HAP-1 (cell line): ENCODE results near the gene EBLN1.

ENCODE experiments used
- DNase-seq, 2 experiments: peaks; one replicate each; pipeline ENCODE4 v3.0.0-alpha.2; 2016 to 2020; ENCODE audit warnings: low spot score in 2 of 2
- H3K27me3 ChIP-seq: fragments of 250-450 bp; sonication (Bioruptor Pico); 2 replicates; pipeline ENCODE4 v1.5.1; 2020; ENCODE audit warnings: low read depth, mild to moderate bottlenecking, moderate library complexity
- H3K36me3 ChIP-seq: fragments of 250-450 bp; sonication (Bioruptor Pico); replicated peaks from 2 replicates; pipeline ENCODE4 v1.5.1; 2020; ENCODE audit warnings: mild to moderate bottlenecking
- H3K4me1 ChIP-seq: fragments of 250-450 bp; sonication (Bioruptor Pico); 2 replicates; pipeline ENCODE4 v1.5.1; 2020; ENCODE audit warnings: mild to moderate bottlenecking
- H3K4me3 ChIP-seq: fragments of 250-450 bp; sonication (Bioruptor Pico); 2 replicates; pipeline ENCODE4 v1.5.1; 2020; ENCODE audit warnings: mild to moderate bottlenecking, moderate library complexity
- H3K9me3 ChIP-seq: fragments of 250-450 bp; sonication (Bioruptor Pico); 2 replicates; pipeline ENCODE4 v1.5.1; 2020; ENCODE audit warnings: mild to moderate bottlenecking, moderate library complexity
- in situ Hi-C: fragments of 300-500 bp; cut with MboI; formaldehyde crosslinking; loops from 3 replicates; pipeline ENCODE4 v1.14.3; 2020; ENCODE audit warnings: low sequenced_read_pairs, inconsistent platforms, mixed read lengths

EBLN1 gene

DNA sequence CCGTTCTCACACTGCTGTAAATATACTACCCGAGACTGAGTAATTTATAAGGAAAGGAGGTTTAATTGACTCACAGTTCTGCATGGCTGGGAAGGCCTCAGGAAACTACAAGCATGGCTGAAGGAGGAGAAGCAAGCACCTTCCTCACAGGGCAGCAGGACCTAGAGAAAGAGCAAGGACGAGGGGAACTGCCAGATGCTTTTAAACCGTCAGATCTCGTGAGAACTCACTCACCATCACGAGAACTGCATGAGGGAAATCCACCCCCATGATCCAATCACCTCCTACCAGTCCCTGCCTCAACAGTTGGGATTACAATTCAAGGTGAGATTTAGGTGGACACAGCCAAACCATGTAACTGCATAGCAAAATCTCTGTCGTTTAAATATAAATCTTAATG is at the start of gene EBLN1:
Gene EBLN1 (minus strand): TSS at position 174 of the 400 bp plus-strand sequence. CDS start 8,032 bp downstream, outside the sequence.
- H3K4me3 ChIP-seq: no peak within 1 kb of the TSS
- no peaks in the 10 kb centered on the region for H3K9me3 ChIP-seq
- H3K36me3 ChIP-seq: no peaks in the 10 kb centered on the region
- no peak for DNase-seq
- no peaks in the 10 kb centered on the region for H3K27me3 ChIP-seq
- no peaks in the 10 kb centered on the region for H3K4me1 ChIP-seq
- in situ Hi-C loops: no loop called here

DNA sequence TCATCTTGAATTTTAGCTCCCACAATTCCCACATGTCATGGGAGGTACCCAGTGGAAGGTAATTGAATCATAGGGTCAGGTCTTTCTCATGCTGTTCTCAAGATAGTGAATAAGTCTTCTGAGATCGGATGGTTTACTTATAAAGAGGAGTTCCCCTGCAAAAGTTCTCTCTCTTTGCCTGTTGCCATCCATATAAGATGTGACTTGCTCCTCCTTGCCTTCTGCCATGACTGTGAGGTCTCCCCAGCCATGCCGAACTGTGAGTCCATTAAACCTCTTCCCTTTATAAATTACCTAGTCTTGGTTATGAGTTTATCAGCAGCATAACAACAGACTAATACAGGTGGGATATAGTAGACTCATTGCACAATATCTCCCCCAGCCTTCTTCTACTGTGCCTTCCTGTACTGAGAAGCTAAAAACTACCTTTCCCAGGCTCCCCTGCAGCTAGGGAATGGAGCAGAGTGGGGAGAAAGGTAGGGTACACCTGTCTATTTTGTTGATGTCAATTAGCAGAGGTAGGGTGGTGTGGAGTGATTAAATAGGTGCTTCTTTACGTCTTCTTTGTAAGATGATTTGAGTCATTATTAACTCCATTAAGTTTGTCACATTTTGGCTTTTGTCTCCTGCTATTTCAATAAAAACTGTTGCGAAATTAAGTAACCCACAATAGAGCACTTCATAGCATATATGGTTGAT is 48.2 kb upstream of the EBLN1 start:
- in situ Hi-C loops: no loop called here
- Histone ChIP-seq H3K36me3 (no peaks in the 10 kb centered on the region), H3K4me1 (no peaks in the 10 kb centered on the region), H3K9me3 (no peaks in the 10 kb centered on the region), H3K4me3 (no peak overlapping the region), H3K27me3 (no peaks in the 10 kb centered on the region)
- DNase-seq: no peak

- Histone ChIP-seq H3K4me1 (no peaks in the 10 kb centered on the region), H3K36me3 (no peaks in the 10 kb centered on the region), H3K9me3 (no peaks in the 10 kb centered on the region), H3K27me3 (no peaks in the 10 kb centered on the region; the same call in 1 of the 2 replicates), H3K4me3 (no peak overlapping the region)
- in situ Hi-C loops: no loop called here
- no peak for DNase-seq
These were observed 45.3 kb upstream of the EBLN1 start for GRCh38 chr10:22263106-22263505.

DNA sequence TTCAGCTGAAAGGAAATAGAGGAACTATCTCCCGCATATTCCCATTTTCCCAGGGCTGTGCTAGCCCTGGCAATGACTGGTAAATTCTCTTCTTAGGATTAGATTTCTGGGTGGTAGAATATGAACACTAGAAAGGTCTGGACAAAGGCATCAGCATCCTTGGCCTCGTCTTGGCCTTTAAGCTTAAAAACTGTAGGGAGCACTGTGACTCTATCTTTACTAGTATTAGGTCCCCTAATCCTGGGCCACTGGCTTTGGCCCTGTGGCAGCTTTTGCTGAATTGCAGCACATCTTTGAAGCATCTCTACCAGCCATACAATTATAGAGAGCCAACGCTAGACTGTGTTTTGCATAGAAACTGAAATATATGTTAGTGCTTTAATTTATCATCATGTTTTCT is 41.5 kb upstream of the EBLN1 start:
- Histone ChIP-seq H3K9me3 (no peaks in the 10 kb centered on the region), H3K4me3 (no peak overlapping the region), H3K27me3 (peaks cover 4% of the 10 kb centered on the region), H3K36me3 (no peaks in the 10 kb centered on the region), H3K4me1 (no peaks in the 10 kb centered on the region)
- in situ Hi-C loops: no loop called here
- no peak for DNase-seq

DNA sequence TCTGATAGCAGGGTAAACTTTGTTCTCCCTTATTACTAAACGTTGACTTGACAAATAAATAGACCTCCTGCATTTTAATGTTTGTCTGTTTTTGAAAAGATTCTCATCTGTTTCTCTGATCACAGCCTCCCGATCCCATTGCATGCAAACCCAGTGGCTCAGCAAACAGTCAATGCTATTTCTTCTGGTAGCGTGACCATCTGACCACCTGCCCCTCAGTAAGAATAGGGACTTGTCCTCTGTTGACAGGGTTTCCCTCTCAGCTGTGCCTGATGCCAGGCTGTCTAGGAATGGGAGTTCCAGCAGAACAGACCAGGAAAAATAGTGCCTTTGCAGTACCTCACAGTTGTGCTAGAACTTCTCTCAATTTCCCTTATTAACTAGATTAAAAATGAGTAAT is 40.7 kb upstream of the EBLN1 start:
- in situ Hi-C loops: no loop called here

GRCh38 chr10:22253580-22253882 is 35.7 kb upstream of the EBLN1 start:
- H3K4me3 ChIP-seq: no peak overlapping the region
- no peak for DNase-seq
- H3K27me3 ChIP-seq: peaks cover 4% of the 10 kb centered on the region
- H3K9me3 ChIP-seq: no peaks in the 10 kb centered on the region
- no peaks in the 10 kb centered on the region for H3K36me3 ChIP-seq
- peaks cover 13% of the 10 kb centered on the region; the same call in 1 of the 2 replicates for H3K4me1 ChIP-seq
- in situ Hi-C loops: no loop called here

More for the DNA sequence above, 40.7 kb upstream of the EBLN1 start:
- H3K27me3 ChIP-seq: peaks cover 4% of the 10 kb centered on the region
- no peak for DNase-seq
- H3K4me1 ChIP-seq: no peaks in the 10 kb centered on the region
- H3K36me3 ChIP-seq: no peaks in the 10 kb centered on the region
- no peaks in the 10 kb centered on the region for H3K9me3 ChIP-seq
- H3K4me3 ChIP-seq: no peak overlapping the region

- in situ Hi-C loops: no loop called here
- DNase-seq: no peak
- peaks cover 13% of the 10 kb centered on the region; the same call in 1 of the 2 replicates for H3K4me1 ChIP-seq
- no peaks in the 10 kb centered on the region for H3K9me3 ChIP-seq
- H3K27me3 ChIP-seq: peaks cover 4% of the 10 kb centered on the region
- H3K36me3 ChIP-seq: no peaks in the 10 kb centered on the region
- H3K4me3 ChIP-seq: no peak overlapping the region
These were observed 35.2 kb upstream of the EBLN1 start for GRCh38 chr10:22252801-22253579.

GRCh38 chr10:22252224-22252800 is 34.5 kb upstream of the EBLN1 start:
- Histone ChIP-seq H3K27me3 (peaks cover 3% of the 10 kb centered on the region; the same call in 1 of the 2 replicates), H3K9me3 (no peaks in the 10 kb centered on the region), H3K36me3 (no peaks in the 10 kb centered on the region), H3K4me1 (peaks cover 13% of the 10 kb centered on the region; the same call in 1 of the 2 replicates), H3K4me3 (peak overlapping the region; percentile 27)
- peak; percentile 14 to 24 for DNase-seq
- in situ Hi-C loops: no loop called here

GRCh38 chr10:22251751-22252223 is 34.0 kb upstream of the EBLN1 start:
- peak overlapping the region; percentile 27 for H3K4me3 ChIP-seq
- H3K9me3 ChIP-seq: no peaks in the 10 kb centered on the region
- peaks cover 13% of the 10 kb centered on the region; the same call in 1 of the 2 replicates for H3K4me1 ChIP-seq
- no peaks in the 10 kb centered on the region for H3K36me3 ChIP-seq
- H3K27me3 ChIP-seq: no peaks in the 10 kb centered on the region
- peak; percentile 42 to 65 for DNase-seq
- in situ Hi-C loops: no loop called here

- DNase-seq: peak in 1 of 2 experiments; percentile 8
- Histone ChIP-seq H3K4me1 (peaks cover 13% of the 10 kb centered on the region; the same call in 1 of the 2 replicates), H3K4me3 (peak overlapping the region; percentile 27), H3K36me3 (no peaks in the 10 kb centered on the region), H3K27me3 (no peaks in the 10 kb centered on the region), H3K9me3 (no peaks in the 10 kb centered on the region)
- in situ Hi-C loops: no loop called here
These were observed 33.3 kb upstream of the EBLN1 start for GRCh38 chr10:22250897-22251660.

- Histone ChIP-seq H3K4me1 (peaks cover 13% of the 10 kb centered on the region; the same call in 1 of the 2 replicates), H3K36me3 (no peaks in the 10 kb centered on the region), H3K4me3 (no peak overlapping the region), H3K27me3 (no peaks in the 10 kb centered on the region), H3K9me3 (no peaks in the 10 kb centered on the region)
- in situ Hi-C loops: no loop called here
- no peak for DNase-seq
These were observed 29.8 kb upstream of the EBLN1 start for GRCh38 chr10:22247636-22248035.

- Histone ChIP-seq H3K4me3 (no peak overlapping the region), H3K4me1 (peaks cover 7% of the 10 kb centered on the region; the same call in 1 of the 2 replicates), H3K27me3 (no peaks in the 10 kb centered on the region), H3K9me3 (no peaks in the 10 kb centered on the region), H3K36me3 (no peaks in the 10 kb centered on the region)
- in situ Hi-C loops: no loop called here
- DNase-seq: no peak
These were observed 29.0 kb upstream of the EBLN1 start for GRCh38 chr10:22246680-22247391.

- no peak for DNase-seq
- H3K27me3 ChIP-seq: no peaks in the 10 kb centered on the region
- H3K4me1 ChIP-seq: no peaks in the 10 kb centered on the region; the same call in 1 of the 2 replicates
- H3K36me3 ChIP-seq: no peaks in the 10 kb centered on the region
- no peaks in the 10 kb centered on the region for H3K9me3 ChIP-seq
- in situ Hi-C loops: no loop called here
- H3K4me3 ChIP-seq: no peak overlapping the region
These were observed 27.8 kb upstream of the EBLN1 start for GRCh38 chr10:22245567-22245966.
